Stimulated activated memory B cell treated with anti-CD40 and anti-IgM and Interleukin-4, amounts not matched to agents 10 μg/mL and 1 μg/mL and 100 μg/mL, for 72 hours (primary cell): ENCODE results near the gene ZBTB1.
A peak's percentile ranks its signal among the peaks of the same experiment; 100 is the strongest.
"Not testable (repeated sequence)": the region's sequence is repeated elsewhere in the genome, so short reads cannot be mapped to it uniquely, and the experiment has no call there.

Experiments
- ATAC-seq: fragments of 150-1000 bp; cut with Tn5 transposase; 2 replicates; pipeline ENCODE4 v1.10.0; 2021
- H3K27ac Mint-ChIP-seq: one replicate; pipeline ENCODE4 v1.8.0; 2022; ENCODE audit warnings: mild to moderate bottlenecking, mixed read lengths
- H3K27me3 Mint-ChIP-seq: one replicate; pipeline ENCODE4 v1.8.0; 2022; ENCODE audit warnings: mixed read lengths
- H3K36me3 Mint-ChIP-seq: one replicate; pipeline ENCODE4 v1.8.0; 2022; ENCODE audit warnings: mixed read lengths
- H3K4me1 Mint-ChIP-seq: one replicate; pipeline ENCODE4 v1.8.0; 2022; ENCODE audit warnings: mixed read lengths
- H3K4me3 Mint-ChIP-seq: one replicate; pipeline ENCODE4 v1.8.0; 2022; ENCODE audit warnings: mild to moderate bottlenecking, moderate library complexity, mixed read lengths
- H3K9me3 Mint-ChIP-seq: one replicate; pipeline ENCODE4 v1.8.0; 2022; ENCODE audit warnings: mixed read lengths

The ZBTB1 gene

GRCh38 chr14:64540208-64541202, 35.9 kb downstream of the ZBTB1 start, which contains the start of gene HSPA2:
Gene HSPA2 (plus strand): TSS chr14:64540741. CDS start chr14:64540850, 109 bp downstream.
- H3K4me1 Mint-ChIP-seq = peaks cover 33% of the 10 kb centered on the region
- no peaks in the 10 kb centered on the region for H3K27me3 Mint-ChIP-seq
- peaks cover 3% of the 10 kb centered on the region for H3K9me3 Mint-ChIP-seq
- H3K4me3 Mint-ChIP-seq = peak within 1 kb of the TSS; percentile 92
- peak within 1 kb of the TSS; percentile 88 for H3K27ac Mint-ChIP-seq
- H3K36me3 Mint-ChIP-seq = peaks cover 6% of the 10 kb centered on the region
- ATAC-seq = peak; percentile 97

DNA sequence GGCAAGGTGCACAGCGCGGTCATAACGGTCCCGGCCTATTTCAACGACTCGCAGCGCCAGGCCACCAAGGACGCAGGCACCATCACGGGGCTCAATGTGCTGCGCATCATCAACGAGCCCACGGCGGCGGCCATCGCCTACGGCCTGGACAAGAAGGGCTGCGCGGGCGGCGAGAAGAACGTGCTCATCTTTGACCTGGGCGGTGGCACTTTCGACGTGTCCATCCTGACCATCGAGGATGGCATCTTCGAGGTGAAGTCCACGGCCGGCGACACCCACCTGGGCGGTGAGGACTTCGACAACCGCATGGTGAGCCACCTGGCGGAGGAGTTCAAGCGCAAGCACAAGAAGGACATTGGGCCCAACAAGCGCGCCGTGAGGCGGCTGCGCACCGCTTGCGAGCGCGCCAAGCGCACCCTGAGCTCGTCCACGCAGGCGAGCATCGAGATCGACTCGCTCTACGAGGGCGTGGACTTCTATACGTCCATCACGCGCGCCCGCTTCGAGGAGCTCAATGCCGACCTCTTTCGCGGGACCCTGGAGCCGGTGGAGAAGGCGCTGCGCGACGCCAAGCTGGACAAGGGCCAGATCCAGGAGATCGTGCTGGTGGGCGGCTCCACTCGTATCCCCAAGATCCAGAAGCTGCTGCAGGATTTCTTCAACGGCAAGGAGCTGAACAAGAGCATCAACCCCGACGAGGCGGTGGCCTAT, 36.8 kb downstream of the ZBTB1 start:
- no peak for ATAC-seq
- Mint-ChIP-seq H3K27me3 (no peaks in the 10 kb centered on the region), H3K4me1 (peaks cover 33% of the 10 kb centered on the region), H3K9me3 (peaks cover 3% of the 10 kb centered on the region), H3K4me3 (peak overlapping the region; percentile 92), H3K27ac (peak overlapping the region; percentile 88), H3K36me3 (peaks cover 6% of the 10 kb centered on the region)

GRCh38 chr14:64541972-64542835, 37.6 kb downstream of the ZBTB1 start:
- peaks cover 28% of the 10 kb centered on the region for H3K4me1 Mint-ChIP-seq
- peaks cover 6% of the 10 kb centered on the region for H3K36me3 Mint-ChIP-seq
- H3K4me3 Mint-ChIP-seq = peak overlapping the region; percentile 72
- peaks cover 3% of the 10 kb centered on the region for H3K9me3 Mint-ChIP-seq
- H3K27me3 Mint-ChIP-seq = no peaks in the 10 kb centered on the region
- no peak for ATAC-seq
- peak overlapping the region; percentile 9 for H3K27ac Mint-ChIP-seq

GRCh38 chr14:64542836-64543201, 38.2 kb downstream of the ZBTB1 start:
- no peak for ATAC-seq
- no peak overlapping the region for H3K4me3 Mint-ChIP-seq
- no peak overlapping the region for H3K27ac Mint-ChIP-seq
- H3K36me3 Mint-ChIP-seq = peaks cover 6% of the 10 kb centered on the region
- no peaks in the 10 kb centered on the region for H3K27me3 Mint-ChIP-seq
- peaks cover 3% of the 10 kb centered on the region for H3K9me3 Mint-ChIP-seq
- H3K4me1 Mint-ChIP-seq = peaks cover 28% of the 10 kb centered on the region

DNA sequence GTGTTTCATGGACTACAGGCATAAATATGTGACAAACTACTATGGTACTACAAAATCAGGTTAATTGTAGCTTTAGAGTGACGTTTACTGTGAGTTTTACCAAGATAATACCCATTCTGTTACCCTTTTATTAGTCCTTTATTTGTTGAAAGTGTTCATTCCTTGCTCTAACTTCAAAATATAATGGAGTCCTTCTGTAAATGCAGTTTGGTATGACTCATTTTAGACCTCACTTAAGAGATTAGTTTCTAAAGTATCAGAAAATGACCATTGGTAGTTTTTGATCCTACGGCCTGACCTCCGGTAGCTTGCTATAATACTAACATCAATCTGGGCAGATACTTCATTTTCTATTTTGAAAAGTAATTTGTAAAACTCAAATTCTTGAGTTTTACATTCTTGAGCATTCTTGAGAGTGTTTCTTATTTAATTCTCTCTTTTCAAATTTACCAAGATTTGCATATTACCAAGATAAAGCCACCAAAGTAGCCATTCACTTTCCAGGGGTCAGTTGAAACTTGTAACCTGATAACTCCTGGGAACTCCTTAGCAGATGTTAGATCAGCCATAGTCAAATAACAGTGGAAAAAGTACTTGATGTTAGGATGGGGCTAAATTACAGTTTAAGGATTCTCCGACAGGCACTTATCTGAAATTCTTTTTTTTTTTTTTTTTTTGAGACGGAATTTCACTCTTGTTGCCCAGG, 40.2 kb downstream of the ZBTB1 start:
- Mint-ChIP-seq H3K4me3 (no peak overlapping the region), H3K36me3 (peaks cover 6% of the 10 kb centered on the region), H3K4me1 (peaks cover 28% of the 10 kb centered on the region), H3K9me3 (peaks cover 3% of the 10 kb centered on the region), H3K27ac (no peak overlapping the region), H3K27me3 (no peaks in the 10 kb centered on the region)
- ATAC-seq = no peak

DNA sequence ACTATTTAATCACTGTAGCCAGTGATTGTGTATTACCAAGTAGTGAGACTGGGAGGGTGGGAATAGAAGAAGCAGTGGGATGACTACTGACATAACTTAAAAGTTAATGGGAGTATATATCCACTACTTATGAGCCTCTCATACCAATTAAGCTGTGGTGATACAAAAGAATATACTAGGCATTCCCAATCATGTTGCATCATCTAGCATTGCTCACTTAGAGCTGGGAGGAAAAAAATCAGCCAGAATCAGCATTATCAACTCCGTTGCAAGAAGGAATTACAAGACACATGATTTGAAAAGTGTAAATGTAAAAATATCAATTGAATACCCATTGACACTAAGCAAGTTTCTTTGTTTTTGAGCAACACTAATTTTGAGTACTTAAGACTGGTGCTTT, 44.4 kb downstream of the ZBTB1 start:
- no peak for ATAC-seq
- peaks cover 15% of the 10 kb centered on the region for H3K4me1 Mint-ChIP-seq
- peaks cover 9% of the 10 kb centered on the region for H3K27me3 Mint-ChIP-seq
- H3K9me3 Mint-ChIP-seq = no peaks in the 10 kb centered on the region
- H3K27ac Mint-ChIP-seq = no peak overlapping the region
- no peak overlapping the region for H3K4me3 Mint-ChIP-seq
- no peaks in the 10 kb centered on the region for H3K36me3 Mint-ChIP-seq

GRCh38 chr14:64549791-64550620, 45.4 kb downstream of the ZBTB1 start, which contains the start of gene PPP1R36:
Gene PPP1R36 (plus strand): TSS chr14:64549961. CDS start chr14:64549998, 37 bp downstream.
- Mint-ChIP-seq H3K27ac (no peak within 1 kb of the TSS), H3K4me3 (peak within 1 kb of the TSS; percentile 71), H3K4me1 (peaks cover 15% of the 10 kb centered on the region), H3K9me3 (no peaks in the 10 kb centered on the region), H3K36me3 (no peaks in the 10 kb centered on the region), H3K27me3 (peaks cover 9% of the 10 kb centered on the region)
- ATAC-seq = peak; percentile 86

DNA sequence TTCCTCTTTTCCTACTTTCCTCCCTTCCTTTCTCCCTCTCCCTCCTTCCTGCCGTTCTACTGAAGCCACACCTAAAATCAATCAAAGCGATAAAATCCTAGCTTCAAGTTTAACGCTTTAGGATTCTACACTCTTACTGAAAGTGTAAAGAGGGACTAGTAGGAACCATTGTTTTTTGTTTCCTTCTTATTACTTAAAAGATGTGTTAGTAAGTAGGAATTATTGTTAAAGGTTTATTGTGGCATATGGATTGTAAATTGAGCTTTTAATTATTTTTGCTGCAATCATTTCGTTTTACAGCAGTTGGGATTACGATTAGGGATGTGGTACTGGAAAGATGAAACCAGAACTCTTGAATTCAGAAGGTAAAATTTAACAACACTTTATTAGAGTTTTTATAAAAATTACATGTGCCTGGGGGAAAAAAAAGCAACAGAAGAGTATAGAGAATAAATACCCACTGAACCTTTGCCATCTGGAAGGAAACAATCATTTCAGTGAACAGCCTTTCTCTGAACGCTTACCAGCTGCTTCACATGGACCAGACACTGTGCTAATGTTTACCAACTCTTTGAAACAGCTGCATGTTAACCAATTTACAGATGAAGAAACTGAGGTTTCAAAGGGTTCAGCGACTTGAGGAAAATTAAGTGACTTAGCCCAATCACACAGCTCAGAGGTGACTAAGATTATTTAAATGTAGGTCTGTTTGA, 46.2 kb downstream of the ZBTB1 start:
- Mint-ChIP-seq H3K9me3 (no peaks in the 10 kb centered on the region), H3K36me3 (no peaks in the 10 kb centered on the region), H3K27ac (no peak overlapping the region), H3K27me3 (peaks cover 9% of the 10 kb centered on the region), H3K4me3 (peak overlapping the region; percentile 71), H3K4me1 (peaks cover 15% of the 10 kb centered on the region)
- ATAC-seq = no peak

DNA sequence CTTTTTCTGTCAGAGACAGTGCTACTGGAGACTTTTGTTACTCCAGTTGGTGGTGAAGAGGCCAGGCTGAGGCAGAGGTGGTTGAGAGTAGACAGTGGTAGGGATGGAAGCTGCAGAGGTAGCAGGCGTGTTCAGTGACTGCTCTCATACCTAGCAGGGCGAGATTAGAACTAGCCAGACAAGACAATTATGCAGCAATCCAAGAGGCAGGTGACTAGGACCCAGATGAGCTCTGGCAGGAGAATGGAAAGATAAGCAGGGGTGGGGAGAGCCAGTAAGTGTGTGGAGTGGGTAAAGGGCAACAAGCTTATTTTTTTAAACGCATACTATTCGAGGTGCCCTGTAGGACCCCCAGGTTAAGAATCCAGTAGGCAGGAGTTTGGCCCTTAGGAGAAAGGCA, 50.0 kb downstream of the ZBTB1 start:
- Mint-ChIP-seq H3K27me3 (peaks cover 9% of the 10 kb centered on the region), H3K9me3 (no peaks in the 10 kb centered on the region), H3K4me1 (peaks cover 9% of the 10 kb centered on the region), H3K27ac (no peak overlapping the region), H3K4me3 (no peak overlapping the region), H3K36me3 (no peaks in the 10 kb centered on the region)
- ATAC-seq = no peak

- no peak overlapping the region for H3K4me3 Mint-ChIP-seq
- no peaks in the 10 kb centered on the region for H3K4me1 Mint-ChIP-seq
- no peak for ATAC-seq
- no peaks in the 10 kb centered on the region for H3K9me3 Mint-ChIP-seq
- H3K27ac Mint-ChIP-seq = no peak overlapping the region
- H3K36me3 Mint-ChIP-seq = no peaks in the 10 kb centered on the region
- H3K27me3 Mint-ChIP-seq = no peaks in the 10 kb centered on the region
Observed at GRCh38 chr14:64556526-64556925, 52.0 kb downstream of the ZBTB1 start.

DNA sequence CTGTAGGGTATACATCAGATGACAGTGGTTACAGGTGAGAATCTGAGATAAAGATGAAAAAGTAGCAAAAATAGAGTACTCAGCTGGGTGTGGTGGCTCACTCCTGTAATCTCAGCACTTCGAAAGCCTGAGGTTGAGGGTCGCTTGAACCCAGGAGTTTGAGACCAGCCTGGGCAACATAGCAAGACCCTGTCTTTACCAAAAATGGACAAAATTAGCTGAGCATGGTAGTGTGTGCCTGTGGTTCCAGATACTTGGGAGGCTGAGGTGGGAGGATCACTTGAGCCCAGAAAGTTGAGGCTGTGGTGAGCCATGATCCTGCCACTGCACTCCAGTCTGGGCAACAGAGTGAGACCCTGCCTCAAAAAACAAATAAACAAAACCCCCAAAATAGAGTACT, 53.6 kb downstream of the ZBTB1 start:
- not testable (repeated sequence) for H3K27ac Mint-ChIP-seq, H3K9me3 Mint-ChIP-seq, ATAC-seq, H3K36me3 Mint-ChIP-seq, H3K4me1 Mint-ChIP-seq, H3K27me3 Mint-ChIP-seq, H3K4me3 Mint-ChIP-seq

- no peak for ATAC-seq
- no peak overlapping the region for H3K27ac Mint-ChIP-seq
- no peaks in the 10 kb centered on the region for H3K36me3 Mint-ChIP-seq
- H3K27me3 Mint-ChIP-seq = no peaks in the 10 kb centered on the region
- H3K4me1 Mint-ChIP-seq = no peaks in the 10 kb centered on the region
- no peaks in the 10 kb centered on the region for H3K9me3 Mint-ChIP-seq
- no peak overlapping the region for H3K4me3 Mint-ChIP-seq
Observed at GRCh38 chr14:64561631-64562030, 57.1 kb downstream of the ZBTB1 start.

DNA sequence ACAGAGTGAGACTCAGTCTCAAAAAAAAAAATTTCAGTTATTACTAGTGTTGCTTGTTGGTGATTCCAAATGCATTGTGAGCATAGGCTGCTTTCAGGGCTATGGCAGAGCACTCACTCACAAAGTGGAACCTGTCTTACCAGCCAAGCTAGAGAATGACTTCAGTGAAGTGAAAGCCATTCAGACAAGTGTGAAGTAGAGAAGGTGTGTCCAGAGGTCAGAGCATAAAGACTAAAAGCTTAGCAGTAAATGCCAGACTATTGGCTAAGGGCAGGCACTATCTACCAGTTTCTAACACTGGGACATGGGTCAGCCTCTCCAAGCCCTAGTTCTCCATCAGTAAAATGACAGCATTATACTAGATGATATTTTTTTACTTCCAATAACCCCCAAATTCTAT, 57.9 kb downstream of the ZBTB1 start:
- ATAC-seq = no peak
- Mint-ChIP-seq H3K9me3 (no peaks in the 10 kb centered on the region), H3K4me1 (no peaks in the 10 kb centered on the region), H3K36me3 (no peaks in the 10 kb centered on the region), H3K27me3 (no peaks in the 10 kb centered on the region), H3K27ac (no peak overlapping the region), H3K4me3 (no peak overlapping the region)
